BJ (cell line): ENCODE results near the gene ADAM29. TPM values are rescaled to one million over a fixed set of nuclear protein-coding genes. Genes with fewer than 3 reads are reported as not detected.

Experiments
- CTCF ChIA-PET: fragments of 350-600 bp; formaldehyde crosslinking; extraction: SDS; loops from one replicate; lab custom pipeline; 2021; ENCODE audit warnings: antibody characterized with exemption, inconsistent platforms; lab: Yijun Ruan, JAX
- POLR2A ChIA-PET: fragments of 300-600 bp; sonication (Branson Sonifier 250); formaldehyde crosslinking; extraction: SDS; loops from one replicate; lab custom pipeline; 2021; ENCODE audit warnings: antibody characterized with exemption; lab: Charles Lee
- DNase-seq: peaks from one replicate; pipeline ENCODE4 v3.0.0-alpha.2; 2011; ENCODE audit warnings: low read depth
- H3K27me3 ChIP-seq: 2 replicates; pipeline ENCODE4 v1.6.0; 2011; ENCODE audit warnings: low read length; ENCODE audit not compliant: control insufficient read depth, insufficient read depth
- H3K36me3 ChIP-seq: 2 replicates; pipeline ENCODE4 v1.5.1; 2011; ENCODE audit warnings: low read length; ENCODE audit not compliant: control insufficient read depth, insufficient read depth
- H3K4me3 ChIP-seq: 2 replicates; pipeline ENCODE4 v1.5.1; 2011; ENCODE audit warnings: low read depth, mild to moderate bottlenecking, control low read depth, low read length
- polyA plus RNA-seq: library from polyadenylated mRNA; depleted of rRNA; stranded (reverse); fragments of >200 nt; gene quantifications from 2 replicates; pipeline ENCODE4 v1.2.3, GENCODE V29; 2011
- TF ChIP-seq, protein P1 (sequence below): IDR thresholded peaks from 2 replicates; pipeline ENCODE4 v1.5.1; 2011; ENCODE audit warnings: low read depth, mild to moderate bottlenecking, control low read depth, inconsistent platforms, low read length, moderate library complexity; ENCODE audit not compliant: insufficient read depth

Gene ADAM29
- polyA plus RNA-seq, 1 experiment: not detected

DNA sequence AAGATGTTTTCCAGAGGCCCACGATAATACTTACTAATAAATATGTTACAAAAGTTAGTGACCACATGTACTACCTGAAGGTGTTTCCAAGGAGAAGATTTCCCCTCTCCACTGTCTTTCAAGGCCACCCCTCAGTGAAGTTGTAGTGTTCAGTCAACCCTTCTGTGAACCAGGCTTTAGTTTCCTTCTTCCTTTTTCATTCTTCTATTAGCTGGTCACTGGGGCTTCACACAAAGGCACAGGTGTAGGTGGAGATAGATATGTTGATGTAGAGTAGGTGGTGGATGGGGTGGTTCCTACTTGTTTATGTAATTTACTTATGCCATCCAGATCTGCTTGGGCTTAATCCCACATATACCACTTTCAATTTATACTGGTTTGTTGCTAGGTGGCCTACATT, 43.3 kb upstream of the ADAM29 start:
- H3K4me3 ChIP-seq: no peak overlapping the region
- POLR2A ChIA-PET: no interaction called here
- CTCF ChIA-PET: no interaction called here
- no peaks in the 10 kb centered on the region for H3K27me3 ChIP-seq
- no peaks in the 10 kb centered on the region for H3K36me3 ChIP-seq
- TF ChIP-seq, protein P1, sequence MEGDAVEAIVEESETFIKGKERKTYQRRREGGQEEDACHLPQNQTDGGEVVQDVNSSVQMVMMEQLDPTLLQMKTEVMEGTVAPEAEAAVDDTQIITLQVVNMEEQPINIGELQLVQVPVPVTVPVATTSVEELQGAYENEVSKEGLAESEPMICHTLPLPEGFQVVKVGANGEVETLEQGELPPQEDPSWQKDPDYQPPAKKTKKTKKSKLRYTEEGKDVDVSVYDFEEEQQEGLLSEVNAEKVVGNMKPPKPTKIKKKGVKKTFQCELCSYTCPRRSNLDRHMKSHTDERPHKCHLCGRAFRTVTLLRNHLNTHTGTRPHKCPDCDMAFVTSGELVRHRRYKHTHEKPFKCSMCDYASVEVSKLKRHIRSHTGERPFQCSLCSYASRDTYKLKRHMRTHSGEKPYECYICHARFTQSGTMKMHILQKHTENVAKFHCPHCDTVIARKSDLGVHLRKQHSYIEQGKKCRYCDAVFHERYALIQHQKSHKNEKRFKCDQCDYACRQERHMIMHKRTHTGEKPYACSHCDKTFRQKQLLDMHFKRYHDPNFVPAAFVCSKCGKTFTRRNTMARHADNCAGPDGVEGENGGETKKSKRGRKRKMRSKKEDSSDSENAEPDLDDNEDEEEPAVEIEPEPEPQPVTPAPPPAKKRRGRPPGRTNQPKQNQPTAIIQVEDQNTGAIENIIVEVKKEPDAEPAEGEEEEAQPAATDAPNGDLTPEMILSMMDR: no peak
- no peak for DNase-seq

- TF ChIP-seq, protein P1: no peak
- ChIA-PET CTCF (no interaction called here), POLR2A (no interaction called here)
- Histone ChIP-seq H3K27me3 (no peaks in the 10 kb centered on the region), H3K4me3 (no peak overlapping the region), H3K36me3 (no peaks in the 10 kb centered on the region)
- no peak for DNase-seq
Measured at GRCh38 chr4:174880001-174880400, 38.2 kb upstream of the ADAM29 start.

- CTCF ChIA-PET: no interaction called here
- TF ChIP-seq, protein P1: no peak
- no peak overlapping the region for H3K4me3 ChIP-seq
- DNase-seq: no peak
- H3K36me3 ChIP-seq: no peaks in the 10 kb centered on the region
- H3K27me3 ChIP-seq: no peaks in the 10 kb centered on the region
- POLR2A ChIA-PET: no interaction called here
Measured at GRCh38 chr4:174882317-174882992, 35.7 kb upstream of the ADAM29 start.

DNA sequence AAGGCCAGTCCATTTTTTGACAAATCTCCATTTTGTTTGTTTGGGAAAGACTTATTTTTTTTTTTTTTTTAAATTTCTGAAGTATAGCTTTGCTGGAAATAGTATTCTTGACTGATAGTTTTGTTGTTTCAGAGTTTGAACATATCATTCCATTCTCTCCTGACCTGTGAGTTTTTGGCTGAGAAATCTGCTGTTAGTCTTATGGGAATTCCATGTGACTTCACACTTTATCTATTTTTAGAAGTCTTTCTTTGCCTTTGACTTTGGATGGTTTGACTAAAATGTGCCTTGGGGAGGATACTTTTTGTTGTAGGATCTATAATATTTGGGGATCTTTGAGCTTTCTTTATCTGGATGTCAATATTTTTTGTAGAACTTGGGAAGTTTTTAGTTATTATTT, 10.7 kb upstream of the ADAM29 start:
- no peak for DNase-seq
- H3K4me3 ChIP-seq: no peak overlapping the region
- no peaks in the 10 kb centered on the region for H3K36me3 ChIP-seq
- POLR2A ChIA-PET: no interaction called here
- CTCF ChIA-PET: no interaction called here
- TF ChIP-seq, protein P1: no peak
- H3K27me3 ChIP-seq: no peaks in the 10 kb centered on the region

DNA sequence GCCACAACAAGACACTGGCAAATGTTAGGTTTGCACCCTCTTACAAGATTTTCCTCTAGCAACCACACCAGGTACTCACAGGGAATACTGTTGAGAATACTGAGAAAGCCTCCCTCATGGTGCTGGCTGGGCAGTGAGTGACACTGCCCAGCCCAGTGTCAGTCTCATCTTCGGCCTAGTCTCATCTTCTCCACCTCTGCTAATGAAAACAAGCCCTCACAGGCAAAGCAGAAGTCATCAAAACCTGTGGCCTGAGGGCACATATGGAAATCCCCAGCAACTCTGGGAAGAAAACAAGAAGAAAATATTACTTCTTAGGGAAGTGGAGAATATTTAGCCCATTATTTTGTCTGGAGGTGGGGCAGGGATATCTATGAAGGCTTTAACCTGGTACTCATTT, 7.9 kb upstream of the ADAM29 start:
- POLR2A ChIA-PET: no interaction called here
- Histone ChIP-seq H3K27me3 (no peaks in the 10 kb centered on the region), H3K4me3 (no peak overlapping the region), H3K36me3 (no peaks in the 10 kb centered on the region)
- TF ChIP-seq, protein P1: no peak
- no peak for DNase-seq
- CTCF ChIA-PET: no interaction called here
